OCI-LY1 (cell line): ENCODE data around the gene SLC35F3.

Experiments used
- EZH2 ChIP-seq: fragments of 200-600 bp; sonication (generic), shearing (Covaris generic); IDR thresholded peaks from 2 replicates; pipeline ENCODE4 v1.8.0; 2017; ENCODE audit warnings: borderline replicate concordance, mixed run types, mild to moderate bottlenecking, antibody characterized with exemption, low read length, moderate library complexity, mixed read lengths
- TF ChIP-seq, protein P1 (sequence below): fragments of 200-600 bp; sonication (generic), shearing (Covaris generic); IDR thresholded peaks from 2 replicates; pipeline ENCODE4 v1.5.1; 2017; ENCODE audit warnings: mild to moderate bottlenecking, antibody characterized with exemption, low read length, moderate library complexity, mixed read lengths

GRCh38 chr1:234212764-234213657 lies 308.5 kb downstream of the SLC35F3 start:
- TF ChIP-seq, protein P1, sequence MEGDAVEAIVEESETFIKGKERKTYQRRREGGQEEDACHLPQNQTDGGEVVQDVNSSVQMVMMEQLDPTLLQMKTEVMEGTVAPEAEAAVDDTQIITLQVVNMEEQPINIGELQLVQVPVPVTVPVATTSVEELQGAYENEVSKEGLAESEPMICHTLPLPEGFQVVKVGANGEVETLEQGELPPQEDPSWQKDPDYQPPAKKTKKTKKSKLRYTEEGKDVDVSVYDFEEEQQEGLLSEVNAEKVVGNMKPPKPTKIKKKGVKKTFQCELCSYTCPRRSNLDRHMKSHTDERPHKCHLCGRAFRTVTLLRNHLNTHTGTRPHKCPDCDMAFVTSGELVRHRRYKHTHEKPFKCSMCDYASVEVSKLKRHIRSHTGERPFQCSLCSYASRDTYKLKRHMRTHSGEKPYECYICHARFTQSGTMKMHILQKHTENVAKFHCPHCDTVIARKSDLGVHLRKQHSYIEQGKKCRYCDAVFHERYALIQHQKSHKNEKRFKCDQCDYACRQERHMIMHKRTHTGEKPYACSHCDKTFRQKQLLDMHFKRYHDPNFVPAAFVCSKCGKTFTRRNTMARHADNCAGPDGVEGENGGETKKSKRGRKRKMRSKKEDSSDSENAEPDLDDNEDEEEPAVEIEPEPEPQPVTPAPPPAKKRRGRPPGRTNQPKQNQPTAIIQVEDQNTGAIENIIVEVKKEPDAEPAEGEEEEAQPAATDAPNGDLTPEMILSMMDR: peak; percentile 61
- no peak for TF ChIP-seq EZH2
